T-cell (primary cell): ENCODE measurements around the gene PSMC4. TPM values are rescaled to one million over a fixed set of nuclear protein-coding genes. Genes with fewer than 3 reads are reported as not detected.

Source experiments
- ATAC-seq, 4 experiments: fragments of 200-7000 bp in 3 of 4; fragments of 150-1000 bp in 1 of 4; cut with Tn5 transposase; replicated peaks in 1 of 4; 1 replicate in 3 of 4; 2 replicates in 1 of 4; pipeline ENCODE4 v1.10.0; 2021; ENCODE audit warnings: moderate library complexity in 3 of 4, mild to moderate bottlenecking in 2 of 4, moderate number of reproducible peaks in 1 of 4
- CTCF ChIA-PET, 2 donors: fragments of 300-600 bp; sonication (Branson Sonifier 250); formaldehyde crosslinking; loops; one replicate each; lab custom pipeline; 2022; ENCODE audit warnings: antibody characterized with exemption in 2 of 2; lab: Charles Lee
- POLR2A ChIA-PET, 2 donors: fragments of 300-600 bp; sonication (Branson Sonifier 250); formaldehyde crosslinking; loops; one replicate each; lab custom pipeline; 2022; ENCODE audit warnings: antibody characterized with exemption in 2 of 2; lab: Charles Lee
- DNase-seq, 35 experiments: peaks; one replicate each; pipeline versions ENCODE4 v3.0.0 to v3.0.0-alpha.2; 2013 to 2023
- H3K27ac ChIP-seq: one replicate; pipeline ENCODE4 v1.5.1; 2013; ENCODE audit warnings: low read length
- H3K27me3 ChIP-seq, 2 experiments: replicated peaks in 1 of 2; 1 replicate in 1 of 2; 2 replicates in 1 of 2; pipeline versions ENCODE4 v1.6.1 to v1.7.0; 2013; ENCODE audit warnings: low read length in 1 of 2, mixed read lengths in 1 of 2; ENCODE audit not compliant: control insufficient read depth in 2 of 2, insufficient read depth in 2 of 2; ENCODE audit errors: extremely low read depth in 1 of 2
- H3K36me3 ChIP-seq, 2 donors: 1 replicate in 1 of 2; 2 replicates in 1 of 2; pipeline versions ENCODE4 v1.6.1 to v1.7.0; 2013; ENCODE audit warnings: low read length in 1 of 2; ENCODE audit not compliant: control insufficient read depth in 2 of 2, insufficient read depth in 1 of 2; ENCODE audit errors: extremely low read depth in 1 of 2
- H3K4me1 ChIP-seq, 2 experiments: 1 replicate in 1 of 2; 2 replicates in 1 of 2; pipeline versions ENCODE4 v1.6.1 to v1.7.0; 2013; ENCODE audit warnings: low read length in 2 of 2, mixed read lengths in 1 of 2; ENCODE audit not compliant: insufficient read depth in 2 of 2, control insufficient read depth in 1 of 2; ENCODE audit errors: extremely low read depth in 1 of 2
- H3K4me3 ChIP-seq, 2 donors: 1 replicate in 1 of 2; 2 replicates in 1 of 2; pipeline versions ENCODE4 v1.5.1 to v1.7.0; 2013; ENCODE audit warnings: mild to moderate bottlenecking in 2 of 2, low read length in 1 of 2, moderate library complexity in 1 of 2; ENCODE audit not compliant: control insufficient read depth in 1 of 2; ENCODE audit errors: extremely low read depth in 1 of 2
- H3K9me3 ChIP-seq: 2 replicates; pipeline ENCODE4 v1.7.0; 2013
- H3K27ac Mint-ChIP-seq, 2 donors: one replicate each; pipeline ENCODE4 v1.8.0; 2020 to 2021; ENCODE audit warnings: mild to moderate bottlenecking in 2 of 2, mixed read lengths in 2 of 2
- H3K27me3 Mint-ChIP-seq, 2 donors: one replicate each; pipeline ENCODE4 v1.8.0; 2021 to 2022; ENCODE audit warnings: mixed read lengths in 2 of 2
- H3K36me3 Mint-ChIP-seq: one replicate; pipeline ENCODE4 v1.8.0; 2021; ENCODE audit warnings: mixed read lengths
- H3K4me1 Mint-ChIP-seq, 3 donors: one replicate each; pipeline ENCODE4 v1.8.0; 2020 to 2022; ENCODE audit warnings: mixed read lengths in 3 of 3, mild to moderate bottlenecking in 1 of 3
- H3K4me3 Mint-ChIP-seq, 3 donors: one replicate each; pipeline ENCODE4 v1.8.0; 2020 to 2022; ENCODE audit warnings: mild to moderate bottlenecking in 3 of 3, mixed read lengths in 3 of 3, moderate library complexity in 3 of 3
- H3K9me3 Mint-ChIP-seq, 3 donors: one replicate each; pipeline ENCODE4 v1.8.0; 2020 to 2022; ENCODE audit warnings: mixed read lengths in 3 of 3
- WGBS: methylation state at CpG from one replicate; pipeline ENCODE4 v1.1.5; 2013; ENCODE audit warnings: missing lambda C conversion rate; ENCODE audit not compliant: insufficient coverage; 5-methylcytosine and 5-hydroxymethylcytosine counted together
- total RNA-seq, 35 experiments: library from RNA in 6 of 35; stranded (reverse) in 6 of 35; fragments of 120-200 nt in 1 of 35; gene quantifications; one replicate each; pipeline versions ENCODE4 v1.2.1 to v1.2.4 and lab custom pipeline; 2013 to 2026

Gene PSMC4
- total RNA-seq, 5 donors from 2014 or later (not counting 1 experiment from before 2014, with no cell fraction given): 58.5 to 80.0 (median 59.6) TPM

- Mint-ChIP-seq H3K36me3 (peaks cover 16% of the 10 kb centered on the region), H3K4me3 (peak overlapping the region; percentile 98 to 100 (median 98)), H3K27me3 (no peaks in the 10 kb centered on the region), H3K9me3 (no peaks in the 10 kb centered on the region), H3K27ac (peak overlapping the region; percentile 95 to 98), H3K4me1 (peaks cover 53 to 61% (median 59%) of the 10 kb centered on the region in 3 donors)
- WGBS: 39% methylated on average over 2 of the region's 13 CpGs
- Histone ChIP-seq H3K27ac (peak overlapping the region; percentile 90), H3K4me1 (peaks cover 11 to 50% of the 10 kb centered on the region in 2 experiments), H3K36me3 (peaks cover 15 to 29% of the 10 kb centered on the region in 2 donors), H3K4me3 (peak overlapping the region; percentile 77 to 84), H3K9me3 (no peaks in the 10 kb centered on the region), H3K27me3 (no peaks in the 10 kb centered on the region)
- ChIA-PET CTCF (interaction anchor here (0.6 to 3.7 kb wide), 31 partner anchors 9 to 1165 kb away, joined by 3 to 61 read pairs (median 7); partner anchors contain the start of genes DYRK1B (in 1 of the 2), FBL (in 1 of the 2), ZNF546 (in 1 of the 2) and ZNF780A (in 1 of the 2)), POLR2A (interaction anchor here (0.5 to 2.0 kb wide), 12 partner anchors 9 to 315 kb away, joined by 3 to 13 read pairs (median 4); partner anchors contain the start of genes DYRK1B (in 1 of the 2) and FBL (in 1 of the 2))
- no peak for ATAC-seq
- peak in 3 of 35 experiments; percentile 15 to 33 (median 20) for DNase-seq
These were observed 1.1 kb upstream of the PSMC4 start for GRCh38 chr19:39969681-39970424.

- H3K27ac Mint-ChIP-seq: peak overlapping the region; percentile 95 to 98
- H3K27me3 ChIP-seq: no peaks in the 10 kb centered on the region
- H3K36me3 Mint-ChIP-seq: peaks cover 19% of the 10 kb centered on the region
- no peaks in the 10 kb centered on the region for H3K9me3 Mint-ChIP-seq
- ChIA-PET POLR2A (interaction anchor here (0.5 to 2.0 kb wide), 12 partner anchors 8 to 137 kb away, joined by 3 to 13 read pairs (median 4); partner anchors contain the start of genes DYRK1B (in 1 of the 2), FBL (in 1 of the 2) and ZNF780A (in 1 of the 2)), CTCF (interaction anchor here (0.6 to 3.7 kb wide), 34 partner anchors 9 to 633 kb away, joined by 3 to 61 read pairs (median 6); partner anchors contain the start of genes DYRK1B (in 1 of the 2), FBL (in 1 of the 2), RPS16 (in 1 of the 2) and ZNF546 (in 1 of the 2))
- no peaks in the 10 kb centered on the region for H3K9me3 ChIP-seq
- H3K4me3 Mint-ChIP-seq: peak overlapping the region; percentile 98 to 100 (median 98)
- DNase-seq: peak in 1 of 35 experiments; percentile 12
- peaks cover 53 to 62% (median 59%) of the 10 kb centered on the region in 3 donors for H3K4me1 Mint-ChIP-seq
- ATAC-seq: peak; percentile 21 to 40 (median 28)
- H3K27ac ChIP-seq: peak overlapping the region; percentile 90
- peaks cover 11 to 50% of the 10 kb centered on the region in 2 experiments for H3K4me1 ChIP-seq
- H3K27me3 Mint-ChIP-seq: no peaks in the 10 kb centered on the region
- WGBS: 7% methylated on average over 11 of the region's 11 CpGs
- peaks cover 15 to 34% of the 10 kb centered on the region in 2 donors for H3K36me3 ChIP-seq
- peak overlapping the region; percentile 77 to 84 for H3K4me3 ChIP-seq
These were observed 615 bp upstream of the PSMC4 start for GRCh38 chr19:39970425-39970674.

GRCh38 chr19:39971380-39972035 is 543 bp downstream of the PSMC4 start:
- Mint-ChIP-seq H3K27ac (peak overlapping the region; percentile 95 to 98), H3K9me3 (no peaks in the 10 kb centered on the region), H3K27me3 (no peaks in the 10 kb centered on the region), H3K4me3 (peak overlapping the region; percentile 98 to 100 (median 98)), H3K36me3 (peaks cover 24% of the 10 kb centered on the region), H3K4me1 (peaks cover 53 to 62% (median 59%) of the 10 kb centered on the region in 3 donors)
- H3K9me3 ChIP-seq: no peaks in the 10 kb centered on the region
- H3K4me1 ChIP-seq: peaks cover 11 to 50% of the 10 kb centered on the region in 2 experiments
- H3K27me3 ChIP-seq: no peaks in the 10 kb centered on the region
- 5% methylated on average over 21 of the region's 21 CpGs for WGBS
- peak in 1 of 35 experiments; percentile 9 for DNase-seq
- ChIA-PET POLR2A (interaction anchor here (1.2 to 2.0 kb wide), 7 partner anchors 18 to 138 kb away, joined by 3 to 13 read pairs (median 8); partner anchors contain the start of genes DYRK1B (in 1 of the 2) and FBL (in 1 of the 2)), CTCF (interaction anchor here (0.6 to 3.7 kb wide), 28 partner anchors 9 to 1974 kb away, joined by 3 to 61 read pairs (median 6); partner anchors contain the start of genes DYRK1B (in 1 of the 2), FBL (in 1 of the 2), RPS16 (in 1 of the 2) and ZNF546 (in 1 of the 2))
- peaks cover 15 to 38% of the 10 kb centered on the region in 2 donors for H3K36me3 ChIP-seq
- no peak for ATAC-seq
- peak overlapping the region; percentile 90 for H3K27ac ChIP-seq
- peak overlapping the region; percentile 84 to 99 for H3K4me3 ChIP-seq

- Mint-ChIP-seq H3K4me1 (peaks cover 36 to 40% (median 39%) of the 10 kb centered on the region in 3 donors), H3K36me3 (peaks cover 37% of the 10 kb centered on the region), H3K9me3 (no peaks in the 10 kb centered on the region), H3K27ac (peak overlapping the region in 1 of 2 donors; percentile 8), H3K4me3 (peak overlapping the region in 1 of 3 donors; percentile 29), H3K27me3 (no peaks in the 10 kb centered on the region)
- H3K27me3 ChIP-seq: no peaks in the 10 kb centered on the region
- WGBS: 96% methylated on average over 20 of the region's 24 CpGs
- no peak overlapping the region for H3K4me3 ChIP-seq
- no peak for ATAC-seq
- peaks cover 23 to 58% of the 10 kb centered on the region in 2 donors for H3K36me3 ChIP-seq
- ChIA-PET CTCF (no interaction called here), POLR2A (no interaction called here)
- peaks cover 9 to 30% of the 10 kb centered on the region in 2 experiments for H3K4me1 ChIP-seq
- H3K27ac ChIP-seq: no peak overlapping the region
- H3K9me3 ChIP-seq: no peaks in the 10 kb centered on the region
- no peak for DNase-seq
These were observed 3.6 kb downstream of the PSMC4 start for GRCh38 chr19:39974377-39975155.

- no CpG with 5 or more reads among the region's 1 CpG for WGBS
- H3K27ac Mint-ChIP-seq: no peak overlapping the region
- H3K9me3 Mint-ChIP-seq: peaks cover 21 to 37% (median 26%) of the 10 kb centered on the region in 3 donors
- CTCF ChIA-PET: no interaction called here
- ATAC-seq (no peak), DNase-seq (no peak)
- H3K36me3 Mint-ChIP-seq: peaks cover 69% of the 10 kb centered on the region
- no peak overlapping the region for H3K4me3 ChIP-seq
- H3K27me3 Mint-ChIP-seq: no peaks in the 10 kb centered on the region
- no peaks in the 10 kb centered on the region for H3K27me3 ChIP-seq
- POLR2A ChIA-PET: no interaction called here
- no peaks in the 10 kb centered on the region for H3K4me1 ChIP-seq
- H3K4me3 Mint-ChIP-seq: no peak overlapping the region
- peaks cover 3% of the 10 kb centered on the region for H3K9me3 ChIP-seq
- peaks cover 20 to 42% of the 10 kb centered on the region in 2 donors for H3K36me3 ChIP-seq
- no peak overlapping the region for H3K27ac ChIP-seq
- peaks cover 8 to 11% (median 9%) of the 10 kb centered on the region in 3 donors for H3K4me1 Mint-ChIP-seq
These were observed 11.9 kb downstream of the PSMC4 start for GRCh38 chr19:39982883-39983282.
